ENCODE results near the gene ANO6.
"Not testable (repeated sequence)": the region's sequence is repeated elsewhere in the genome, so short reads cannot be mapped to it uniquely, and the experiment has no call there.

Gene ANO6

DNA sequence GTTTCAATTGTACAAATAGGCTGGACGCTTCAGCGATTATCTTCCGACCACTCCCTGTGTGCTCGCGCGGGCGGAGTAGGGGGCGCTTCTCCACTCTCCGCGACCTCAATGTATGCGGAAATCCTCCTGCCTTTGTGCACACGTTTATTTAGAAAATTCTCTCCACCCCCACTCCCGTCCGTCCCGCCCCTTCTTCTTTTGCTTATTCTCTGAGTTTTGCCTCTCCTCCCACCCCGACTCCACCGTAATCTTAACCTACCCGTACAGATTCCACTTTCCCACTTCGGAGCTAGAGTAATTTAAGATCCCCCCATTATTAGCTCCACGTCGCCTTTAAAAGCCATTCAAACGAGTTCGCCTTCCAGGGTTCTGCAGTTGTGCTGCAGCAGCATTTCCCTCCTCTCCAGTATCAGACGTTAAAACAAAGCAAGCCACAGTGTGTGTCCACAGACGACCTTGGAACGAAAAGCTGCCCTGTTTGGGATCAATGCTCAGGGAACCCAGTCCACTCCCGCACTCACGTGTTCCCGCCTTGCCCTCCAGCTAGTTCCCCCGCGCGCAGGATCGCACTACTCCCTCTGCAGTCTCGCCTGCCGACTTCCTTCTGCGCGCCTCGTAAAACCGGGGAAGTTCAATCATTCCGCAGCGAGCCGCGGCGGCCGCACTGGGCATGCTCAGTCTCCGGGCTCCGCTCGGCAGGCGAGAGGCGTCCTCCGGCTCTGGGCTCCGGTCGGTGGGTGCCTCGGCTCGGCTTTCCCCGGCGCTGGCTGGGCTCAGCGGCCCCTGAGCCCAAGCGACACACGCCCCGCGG is at the start of gene ANO6:
Gene ANO6 (plus strand): TSS at position 677 of the 811 bp plus-strand sequence. CDS start 227 bp downstream, outside the sequence.
- DNase-seq (ENCODE audit: extremely low read depth, low read depth): peak; percentile 56

DNA sequence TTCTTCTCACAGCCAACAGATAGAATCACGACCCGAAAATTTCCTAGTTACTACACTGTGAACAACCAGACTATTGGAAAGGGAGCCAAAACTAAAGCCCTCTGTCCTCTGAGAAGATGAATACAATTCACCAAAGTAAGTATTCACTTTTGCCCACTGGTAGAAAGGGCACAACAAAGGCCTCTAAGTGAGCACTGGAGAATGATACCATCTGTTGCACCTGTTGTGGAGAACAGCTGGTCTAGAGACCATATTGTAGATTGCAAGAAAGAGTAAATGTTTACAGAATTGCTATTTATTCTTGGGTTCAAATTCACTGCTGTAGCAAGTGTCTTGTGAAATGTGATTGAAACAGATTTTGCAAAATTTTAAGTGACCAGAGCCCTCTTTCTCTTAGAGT is 46.9 kb upstream of the ANO6 start:
- DNase-seq (ENCODE audit: extremely low read depth, low read depth): no peak
- TF ChIP-seq, protein P1, sequence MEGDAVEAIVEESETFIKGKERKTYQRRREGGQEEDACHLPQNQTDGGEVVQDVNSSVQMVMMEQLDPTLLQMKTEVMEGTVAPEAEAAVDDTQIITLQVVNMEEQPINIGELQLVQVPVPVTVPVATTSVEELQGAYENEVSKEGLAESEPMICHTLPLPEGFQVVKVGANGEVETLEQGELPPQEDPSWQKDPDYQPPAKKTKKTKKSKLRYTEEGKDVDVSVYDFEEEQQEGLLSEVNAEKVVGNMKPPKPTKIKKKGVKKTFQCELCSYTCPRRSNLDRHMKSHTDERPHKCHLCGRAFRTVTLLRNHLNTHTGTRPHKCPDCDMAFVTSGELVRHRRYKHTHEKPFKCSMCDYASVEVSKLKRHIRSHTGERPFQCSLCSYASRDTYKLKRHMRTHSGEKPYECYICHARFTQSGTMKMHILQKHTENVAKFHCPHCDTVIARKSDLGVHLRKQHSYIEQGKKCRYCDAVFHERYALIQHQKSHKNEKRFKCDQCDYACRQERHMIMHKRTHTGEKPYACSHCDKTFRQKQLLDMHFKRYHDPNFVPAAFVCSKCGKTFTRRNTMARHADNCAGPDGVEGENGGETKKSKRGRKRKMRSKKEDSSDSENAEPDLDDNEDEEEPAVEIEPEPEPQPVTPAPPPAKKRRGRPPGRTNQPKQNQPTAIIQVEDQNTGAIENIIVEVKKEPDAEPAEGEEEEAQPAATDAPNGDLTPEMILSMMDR (IDR thresholded peaks at IDR 0.05; ENCODE audit: low read depth, low read length, missing control alignments): no peak
- H3K4me3 ChIP-seq (replicated peaks; ENCODE audit: low read depth, low read length): no peak overlapping the region

More for the DNA sequence above, at the start of gene ANO6:
- TF ChIP-seq, protein P1 (IDR thresholded peaks at IDR 0.05; ENCODE audit: low read depth, low read length, missing control alignments): peak; percentile 34
- H3K4me3 ChIP-seq (replicated peaks; ENCODE audit: low read depth, low read length): peak within 1 kb of the TSS; percentile 78

DNA sequence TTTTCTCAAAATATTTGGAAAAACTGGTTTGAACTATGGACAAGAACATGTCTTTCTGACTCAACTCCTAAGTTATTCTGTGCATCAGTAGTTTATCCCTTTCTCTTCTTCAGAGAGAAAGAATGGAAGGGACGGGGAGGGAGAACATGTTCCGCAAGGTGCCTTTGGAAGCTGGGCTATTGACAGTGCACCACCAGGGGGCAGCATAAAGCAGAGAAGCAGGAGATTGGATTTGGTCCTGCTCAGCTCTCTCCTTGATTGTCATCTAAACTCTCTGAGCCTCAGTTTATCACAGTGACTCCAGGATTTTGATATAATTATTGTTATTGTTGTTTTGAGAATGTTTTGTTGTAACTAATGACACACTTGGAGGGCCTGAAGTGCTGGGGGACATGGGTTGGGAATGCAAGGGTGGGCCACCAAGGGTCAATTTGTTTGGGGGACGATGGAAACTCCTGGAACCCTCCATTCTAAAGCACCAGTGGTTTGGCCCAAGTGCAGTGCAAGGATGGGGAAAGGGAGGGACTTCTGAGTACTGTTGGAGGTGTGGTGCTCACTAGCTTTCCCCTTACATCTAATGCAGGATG is 45.3 kb upstream of the ANO6 start:
- DNase-seq (ENCODE audit: extremely low read depth, low read depth): peak; percentile 55
- TF ChIP-seq, protein P1 (IDR thresholded peaks at IDR 0.05; ENCODE audit: low read depth, low read length, missing control alignments): peak; percentile 96
- no peak overlapping the region for H3K4me3 ChIP-seq (replicated peaks; ENCODE audit: low read depth, low read length)

DNA sequence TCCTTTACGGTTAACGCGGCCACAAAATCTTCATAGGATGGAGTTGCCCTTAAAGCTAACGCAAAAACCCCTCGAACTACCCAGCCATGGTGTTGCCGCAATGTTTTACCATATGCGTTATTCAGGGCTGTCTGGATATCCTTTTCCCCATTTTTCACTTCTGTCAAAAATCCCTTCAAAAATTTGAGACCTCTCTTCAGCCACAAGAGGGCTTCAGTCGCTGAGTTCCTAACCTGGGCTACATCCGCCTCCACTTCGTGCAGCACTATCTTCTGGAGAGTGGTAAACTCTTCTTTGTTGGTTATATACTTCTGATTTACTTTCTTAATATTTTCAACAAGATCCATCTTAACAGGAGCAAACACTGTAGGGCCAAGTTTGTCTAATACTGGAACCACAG is 42.6 kb upstream of the ANO6 start:
- not testable (repeated sequence) for DNase-seq (ENCODE audit: extremely low read depth, low read depth); H3K4me3 ChIP-seq (replicated peaks; ENCODE audit: low read depth, low read length)
- TF ChIP-seq, protein P1 (IDR thresholded peaks at IDR 0.05; ENCODE audit: low read depth, low read length, missing control alignments): peak; percentile 18

- no peak overlapping the region for H3K4me3 ChIP-seq (replicated peaks; ENCODE audit: low read depth, low read length)
- DNase-seq (ENCODE audit: extremely low read depth, low read depth): no peak
- TF ChIP-seq, protein P1 (IDR thresholded peaks at IDR 0.05; ENCODE audit: low read depth, low read length, missing control alignments): no peak
Observed at GRCh38 chr12:45174595-45174994, 41.3 kb upstream of the ANO6 start.

DNA sequence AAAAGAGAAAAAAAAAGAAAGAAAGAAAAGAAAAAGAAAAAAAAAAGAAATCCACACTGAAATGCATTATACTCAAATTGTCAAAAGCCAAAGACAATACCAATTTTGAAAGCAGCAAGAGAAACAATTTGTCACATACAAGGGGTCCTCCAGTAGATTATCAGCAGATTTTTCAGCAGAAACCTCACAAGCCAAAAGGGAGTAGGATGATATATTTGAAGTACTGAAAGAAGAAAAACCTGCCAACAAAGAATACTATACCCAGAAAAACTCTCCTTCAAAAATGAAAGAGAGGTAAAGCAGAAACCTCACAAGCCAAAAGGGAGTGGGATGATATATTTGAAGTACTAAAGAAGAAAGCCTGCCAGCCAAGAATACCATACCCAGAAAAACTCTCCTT is 37.1 kb upstream of the ANO6 start:
- no peak overlapping the region for H3K4me3 ChIP-seq (replicated peaks; ENCODE audit: low read depth, low read length)
- TF ChIP-seq, protein P1 (IDR thresholded peaks at IDR 0.05; ENCODE audit: low read depth, low read length, missing control alignments): no peak
- no peak for DNase-seq (ENCODE audit: extremely low read depth, low read depth)
